ENCODE results near the gene RCSD1.

RCSD1 gene

DNA sequence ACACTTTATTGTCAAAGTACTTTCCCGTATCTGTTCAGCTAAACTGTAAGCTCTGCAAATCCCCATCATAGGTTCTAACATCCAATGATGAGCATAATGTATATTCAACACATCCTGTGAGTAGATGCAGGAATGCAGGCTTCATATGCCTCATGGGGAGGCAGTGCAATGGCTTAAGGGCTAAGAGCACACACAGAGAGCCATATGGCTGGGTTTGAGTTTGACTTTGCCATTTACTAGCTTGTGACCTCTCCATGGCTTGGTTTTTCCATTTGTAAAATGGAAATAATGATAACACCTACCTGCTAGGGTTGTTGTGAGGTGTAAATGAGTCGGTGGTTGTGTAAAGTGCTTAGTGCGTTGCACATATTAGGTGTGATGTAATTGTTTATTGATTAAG lies 13.4 kb downstream of the RCSD1 start:
- DNase-seq (ENCODE audit: low read depth): no peak

DNA sequence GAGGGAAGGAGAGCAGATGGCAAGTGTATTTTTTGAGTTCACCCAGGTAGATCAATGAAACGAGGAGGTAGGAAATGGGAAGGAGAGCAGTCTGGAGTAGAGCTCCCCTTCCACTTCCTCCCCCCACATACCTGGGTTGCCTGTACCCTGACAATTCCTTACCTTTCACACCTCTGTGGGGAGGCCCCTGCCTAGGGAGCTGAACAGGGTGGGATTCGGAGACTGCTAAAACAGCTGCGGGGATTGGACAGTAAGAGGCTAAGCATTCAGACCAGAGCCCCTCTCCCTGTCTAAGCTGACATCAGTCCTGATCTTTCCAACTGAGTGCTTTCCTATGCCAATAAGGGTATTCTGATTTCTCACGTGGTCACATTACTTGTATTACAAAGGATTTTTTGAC lies 14.5 kb downstream of the RCSD1 start:
- DNase-seq (ENCODE audit: low read depth): no peak

DNA sequence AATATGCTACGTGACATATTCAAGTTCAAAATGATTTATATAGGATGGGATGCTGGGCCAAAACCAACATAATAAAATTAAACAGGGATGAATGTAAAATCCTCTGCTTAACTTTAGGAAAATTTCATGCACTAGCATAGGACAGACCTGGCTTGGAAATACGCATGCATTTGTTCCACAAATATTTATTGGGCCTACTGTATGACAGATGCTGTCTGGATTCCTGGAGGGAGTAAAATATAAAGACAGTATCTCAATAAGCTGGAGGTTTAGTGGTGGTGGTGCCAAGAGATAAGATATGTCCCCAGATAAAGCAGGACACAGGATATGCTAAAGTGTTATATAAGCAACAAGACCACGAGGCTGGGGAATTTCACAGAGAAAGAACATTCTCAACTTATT lies 15.1 kb downstream of the RCSD1 start:
- DNase-seq (ENCODE audit: low read depth): no peak

DNA sequence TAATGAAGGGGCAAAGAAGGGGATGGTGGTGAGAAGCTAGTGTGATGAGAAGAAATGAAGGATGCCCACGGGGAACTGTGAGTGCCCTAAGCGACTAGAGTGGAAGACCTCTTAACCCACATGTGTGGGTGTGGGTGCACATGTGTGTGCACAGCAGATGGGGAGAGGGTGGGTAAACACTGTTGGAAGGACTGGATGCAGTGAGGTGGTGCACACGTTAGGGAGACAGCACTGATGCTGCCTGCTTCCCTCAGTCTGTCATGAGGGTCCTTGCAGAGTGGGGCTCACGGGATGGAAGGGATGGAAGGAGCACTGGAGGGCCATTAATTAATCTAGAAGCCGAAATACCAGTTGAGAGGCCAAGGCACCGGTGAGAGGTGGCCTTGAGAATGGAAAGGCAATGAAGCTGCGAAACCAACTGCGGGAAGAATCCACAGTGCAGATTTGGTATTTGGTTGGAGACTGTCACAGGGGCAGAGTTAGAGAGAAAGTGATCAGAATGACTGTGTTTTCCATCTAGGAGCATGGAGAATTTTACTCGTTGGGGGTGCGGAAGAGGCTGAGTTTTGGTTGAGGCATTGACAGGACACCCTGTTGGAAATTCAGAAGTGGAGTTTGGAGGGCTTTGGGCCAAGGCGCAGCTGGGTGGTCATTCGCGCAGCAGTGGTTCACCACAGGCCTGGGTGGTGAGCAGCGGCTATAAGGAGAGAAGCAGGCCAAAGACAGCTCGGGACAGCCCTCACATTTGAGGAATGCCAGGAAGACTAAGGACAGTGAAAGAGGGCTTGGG lies 15.8 kb downstream of the RCSD1 start:
- no peak for DNase-seq (ENCODE audit: low read depth)

DNA sequence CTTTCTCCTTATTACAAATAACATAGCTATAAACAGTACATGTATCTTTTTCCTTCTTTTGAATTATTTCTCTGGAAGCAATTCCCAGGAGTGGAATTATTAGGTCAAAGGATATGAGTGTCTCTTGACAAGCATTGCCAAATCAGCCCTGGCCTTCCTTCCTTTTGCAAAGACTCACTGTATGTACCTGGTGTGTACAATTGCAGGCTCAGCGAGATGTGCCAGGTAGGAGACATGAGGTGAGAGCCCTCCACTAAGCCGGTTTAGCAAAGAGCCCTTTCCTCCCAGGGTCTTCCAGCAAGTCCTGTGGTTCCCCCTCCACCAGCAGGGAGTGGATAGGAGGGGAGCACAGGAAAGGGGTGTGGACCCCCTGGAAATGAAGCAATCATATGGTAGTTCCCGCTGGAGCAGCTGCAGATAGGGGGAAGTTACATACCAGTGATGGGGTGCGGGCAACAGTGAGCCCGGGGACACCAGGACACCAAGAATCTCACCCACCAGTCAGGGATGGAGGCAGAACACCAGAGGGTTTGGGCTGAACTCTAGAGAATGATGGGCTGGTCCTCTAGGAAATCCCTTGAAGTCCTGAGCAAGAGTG lies 18.3 kb downstream of the RCSD1 start:
- DNase-seq (ENCODE audit: low read depth): no peak

DNA sequence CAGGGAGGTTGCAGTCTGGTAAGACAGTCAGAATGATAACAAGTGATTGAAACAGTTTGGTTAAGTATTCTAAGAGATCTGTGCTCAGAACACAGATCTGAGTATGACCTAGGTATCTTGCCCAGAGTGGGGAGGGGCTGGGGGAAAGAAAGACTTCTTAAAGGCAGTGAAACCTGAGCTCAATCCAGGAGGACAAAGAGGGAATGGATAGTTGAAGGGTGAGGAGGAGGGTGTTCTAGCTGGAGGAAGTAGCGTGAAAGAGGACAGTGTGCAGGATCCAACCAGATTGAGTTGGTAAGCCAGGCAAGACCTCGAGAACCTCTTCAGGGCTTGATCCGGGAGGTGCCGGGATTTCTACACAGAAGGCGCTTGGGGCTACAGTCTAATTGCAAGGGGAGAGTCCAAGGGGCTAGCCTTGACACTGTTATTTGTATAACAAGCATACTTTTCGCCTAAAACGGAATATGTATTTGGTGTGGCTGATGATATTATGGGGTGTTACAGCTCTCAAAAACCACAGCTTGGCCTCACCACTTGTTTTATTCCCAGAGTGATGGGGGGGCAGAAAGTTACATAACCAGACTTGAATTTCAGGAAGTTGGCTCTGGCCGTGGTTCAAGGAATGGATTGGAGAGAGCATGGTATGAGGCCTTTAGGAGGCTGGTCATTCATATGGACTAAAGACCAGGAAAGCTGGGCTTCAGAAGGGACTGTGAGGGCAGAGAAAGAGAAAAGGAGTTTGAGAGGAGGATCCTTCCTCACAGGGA lies 19.1 kb downstream of the RCSD1 start:
- no peak for DNase-seq (ENCODE audit: low read depth)

DNA sequence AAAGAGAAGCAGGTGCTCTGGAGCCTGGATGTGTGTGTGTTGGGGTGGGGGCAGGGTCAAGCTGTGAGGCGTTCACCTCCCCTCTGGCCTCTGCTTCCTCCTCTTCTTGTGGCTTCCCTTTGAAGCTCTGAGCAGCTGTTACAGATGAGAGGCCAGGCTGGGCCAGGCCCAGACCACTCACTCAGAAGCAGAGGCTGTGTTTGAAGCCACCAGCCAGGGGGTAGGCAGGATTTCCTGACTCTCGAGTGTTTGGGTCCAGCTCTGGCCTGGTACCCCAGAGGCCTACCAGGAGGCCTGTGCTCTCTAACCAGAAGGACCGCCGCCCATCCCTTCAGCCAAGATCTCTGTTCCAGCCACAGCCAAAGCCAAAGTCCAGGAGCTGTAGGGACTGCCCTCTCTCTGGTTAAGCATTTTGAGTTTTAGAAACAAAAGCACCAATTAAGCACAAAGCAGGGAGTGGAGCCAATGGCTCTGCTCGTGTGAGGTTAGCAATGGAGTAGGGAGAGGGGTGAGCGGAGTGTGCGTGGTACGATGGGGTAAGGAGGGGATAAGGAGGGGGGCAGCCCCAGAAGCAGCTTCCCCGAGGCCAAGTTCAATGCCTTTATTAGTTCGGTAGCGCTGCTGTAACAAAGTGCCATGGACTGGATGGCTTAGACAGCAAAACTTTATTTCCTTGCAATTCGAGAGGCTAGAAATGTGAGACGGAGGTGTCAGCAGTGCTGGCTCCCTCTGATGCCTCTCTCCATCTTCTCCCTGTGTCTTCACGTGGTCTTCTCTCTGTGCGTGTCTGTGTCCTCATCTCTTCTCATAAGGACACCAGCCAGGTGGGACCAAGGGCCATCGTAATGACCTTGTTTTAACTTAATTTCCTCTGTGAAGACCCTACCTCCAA lies 20.5 kb downstream of the RCSD1 start:
- no peak for DNase-seq (ENCODE audit: low read depth)

DNA sequence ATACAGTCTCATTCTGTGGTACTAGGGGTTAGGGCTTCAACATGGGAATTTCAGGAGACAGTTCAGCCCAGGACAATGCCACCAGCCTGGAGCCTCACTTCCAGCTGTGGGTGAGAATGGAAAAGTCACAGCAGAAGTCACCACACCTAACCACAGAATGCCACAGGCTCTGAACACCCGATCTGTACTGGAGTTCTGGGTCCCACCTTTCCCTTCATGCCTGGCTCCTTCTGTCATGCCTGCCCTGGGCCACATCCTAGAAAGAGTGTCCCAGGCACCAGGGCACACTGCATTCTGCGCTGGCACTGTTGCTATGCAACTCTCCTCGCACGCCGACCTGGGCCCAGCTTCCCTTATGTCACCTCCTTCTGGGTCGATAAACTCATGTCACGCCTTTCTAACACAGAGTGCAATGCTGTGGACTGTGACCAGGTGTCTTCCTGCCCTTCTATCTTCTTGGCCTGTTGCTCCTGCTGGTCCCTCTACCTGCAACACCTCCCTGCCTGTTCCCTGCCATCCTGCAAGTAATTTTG lies 21.2 kb downstream of the RCSD1 start:
- no peak for DNase-seq (ENCODE audit: low read depth)

DNA sequence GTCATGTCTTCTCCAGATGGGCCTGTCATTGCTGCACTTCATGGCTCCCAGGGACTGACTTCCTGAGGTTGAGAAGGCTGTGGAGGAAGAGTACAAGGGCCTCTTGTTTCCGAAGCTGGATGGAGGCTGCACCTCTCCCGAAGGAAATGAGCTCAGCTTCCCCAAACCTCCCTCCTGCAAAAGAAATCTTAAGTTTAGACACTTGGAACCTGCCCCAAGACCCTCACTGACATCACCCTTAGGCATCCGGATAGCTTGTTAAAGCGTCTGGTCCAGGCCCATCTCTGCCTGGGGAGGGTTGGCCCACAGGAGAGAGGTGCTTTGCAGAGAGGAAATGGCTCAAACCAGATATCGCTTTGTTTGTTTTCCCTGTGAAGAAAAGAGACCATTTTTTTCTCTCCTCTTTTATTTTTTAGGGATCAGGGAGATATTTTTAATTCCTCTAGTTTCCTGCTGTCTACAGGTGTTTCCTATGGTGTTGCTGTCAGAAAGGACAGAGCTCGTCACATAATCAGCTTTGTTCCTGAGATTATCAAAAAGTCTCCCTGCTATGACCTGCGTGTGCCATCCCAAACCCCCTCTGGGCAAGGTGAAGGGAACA lies 25.0 kb downstream of the RCSD1 start:
- no peak for DNase-seq (ENCODE audit: low read depth)

DNA sequence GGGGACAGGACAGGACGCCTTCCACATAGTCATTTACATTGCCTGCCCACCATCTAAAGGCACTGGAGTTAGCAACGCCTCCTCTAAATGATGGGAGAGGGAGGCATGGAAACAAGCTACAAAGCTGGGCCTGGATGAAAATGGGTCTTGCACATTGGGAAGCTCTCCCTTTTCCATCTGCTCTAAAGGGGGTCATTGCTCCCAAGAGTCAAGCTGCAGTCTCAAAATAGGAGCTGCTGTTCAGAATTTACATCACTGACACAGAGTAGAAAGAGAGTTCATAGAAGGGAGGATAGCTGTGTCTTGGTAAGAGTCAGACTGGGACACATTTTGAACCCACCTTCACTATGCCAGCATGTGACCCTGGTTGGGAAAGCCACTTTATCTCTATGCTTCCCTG lies 26.6 kb downstream of the RCSD1 start:
- no peak for DNase-seq (ENCODE audit: low read depth)

DNA sequence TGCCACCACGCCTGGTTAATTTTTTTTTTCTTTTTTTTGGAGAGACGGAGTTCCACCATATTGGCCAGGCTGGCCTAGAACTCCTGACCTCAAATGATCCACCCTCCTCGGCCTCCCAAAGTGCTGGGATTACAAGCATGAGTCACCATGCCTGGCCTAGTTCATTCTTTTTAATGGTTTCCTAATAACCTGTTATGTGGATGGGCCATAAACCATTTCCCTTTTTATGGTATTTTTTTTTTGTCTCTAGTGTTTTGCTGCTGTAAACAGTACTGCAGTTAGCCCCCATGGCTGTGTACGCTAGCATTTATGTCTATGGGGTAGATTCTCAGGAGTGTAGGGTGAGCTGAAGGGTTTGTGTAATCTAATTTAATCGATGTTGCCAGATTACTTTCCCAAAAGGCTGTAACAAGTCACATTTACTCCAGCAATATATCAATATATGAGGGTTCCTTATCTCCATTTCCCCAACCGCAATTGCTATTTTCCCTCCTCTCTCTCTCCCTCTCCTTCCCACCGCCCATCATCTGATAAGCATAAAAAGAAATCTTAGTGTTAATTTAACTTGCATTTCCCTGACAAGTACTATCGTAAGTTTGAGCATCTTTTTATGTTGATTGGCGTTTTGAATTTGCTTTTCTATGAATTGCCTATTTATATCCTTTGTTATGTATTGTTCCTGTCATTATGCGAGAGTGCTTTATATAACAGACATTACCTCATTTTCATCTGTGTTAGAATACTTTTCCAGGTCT lies 28.7 kb downstream of the RCSD1 start:
- no peak for DNase-seq (ENCODE audit: low read depth)

DNA sequence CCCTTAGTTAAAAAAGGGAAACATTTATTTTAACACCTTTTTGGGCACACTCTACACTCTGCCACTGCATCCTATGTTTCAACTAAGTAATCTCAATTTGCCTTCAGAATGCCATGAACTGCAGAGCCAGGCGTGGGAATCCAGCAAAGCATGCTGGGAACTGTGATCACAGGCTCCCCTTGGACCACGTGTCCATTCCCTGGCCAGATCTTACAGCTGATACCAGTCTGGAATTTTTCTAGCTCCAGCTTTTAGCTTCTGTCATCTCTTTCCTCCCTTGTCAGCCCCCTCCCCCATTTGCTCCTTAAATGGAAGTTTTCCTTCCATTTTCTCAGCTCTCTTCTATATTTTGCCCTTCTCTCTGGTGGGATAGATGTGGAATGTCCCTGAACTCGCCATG lies 29.4 kb downstream of the RCSD1 start:
- no peak for DNase-seq (ENCODE audit: low read depth)

DNA sequence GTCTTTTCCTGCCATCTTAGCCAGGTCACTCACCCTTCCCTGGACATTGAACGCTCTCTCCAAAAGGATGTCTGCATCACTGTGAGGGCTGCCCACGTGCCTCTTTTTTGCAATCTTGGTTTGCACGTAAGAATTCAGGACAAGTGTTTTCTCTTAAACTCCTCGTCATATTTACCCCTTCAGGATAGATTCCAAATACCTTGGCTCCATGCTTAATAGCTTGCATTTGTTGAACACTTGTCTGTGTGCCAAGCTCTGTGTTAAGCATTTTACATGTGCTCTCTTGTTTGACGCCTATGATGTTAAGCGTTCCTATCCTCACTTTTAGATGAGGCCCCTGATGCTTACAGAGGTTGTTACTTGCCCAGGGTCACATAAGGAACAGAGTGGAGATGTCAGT lies 29.8 kb downstream of the RCSD1 start:
- no peak for DNase-seq (ENCODE audit: low read depth)

DNA sequence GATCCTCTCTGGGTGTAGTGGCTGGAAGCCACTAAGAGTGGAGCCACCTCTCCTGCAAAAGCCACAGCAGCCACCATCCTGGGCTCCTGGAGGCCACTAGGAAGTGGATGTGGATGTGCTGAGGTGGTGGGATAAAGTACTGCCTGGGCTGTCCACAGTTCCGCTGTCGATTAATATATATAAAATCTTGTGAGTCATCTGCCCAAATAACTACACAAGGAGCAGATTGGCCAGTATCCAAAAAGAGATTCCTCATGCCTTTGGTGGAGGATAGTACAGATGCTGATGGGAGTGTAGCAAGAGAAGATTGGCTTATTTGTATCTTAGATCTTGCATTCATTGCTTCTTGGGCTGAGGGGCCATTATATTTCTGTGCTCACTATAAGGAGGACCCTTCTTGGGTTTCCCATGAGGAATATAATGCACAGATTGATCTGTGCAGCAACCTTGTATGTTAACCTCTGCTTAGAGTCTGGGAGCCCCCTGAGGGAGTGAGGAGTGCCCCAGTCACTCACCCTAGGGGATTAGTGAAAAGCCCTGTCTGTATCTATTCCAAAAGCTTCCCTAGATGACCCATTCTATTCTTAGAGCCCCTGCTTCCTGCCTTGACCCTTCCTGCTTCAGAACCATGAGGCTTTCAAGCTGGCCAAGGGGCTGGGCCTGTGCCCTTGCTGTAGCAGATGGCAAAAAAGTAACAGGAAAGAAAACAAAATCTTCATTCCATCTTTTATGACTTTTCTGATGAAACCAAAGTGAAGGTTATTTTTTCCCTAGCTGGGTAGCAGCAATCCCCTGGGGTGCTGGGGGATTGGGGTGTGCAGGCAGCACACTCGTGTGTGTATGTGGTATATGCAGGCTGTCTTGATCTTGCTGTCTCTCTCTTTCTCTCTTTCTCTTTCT lies 31.7 kb downstream of the RCSD1 start:
- peak; percentile 84 for DNase-seq (ENCODE audit: low read depth)

DNA sequence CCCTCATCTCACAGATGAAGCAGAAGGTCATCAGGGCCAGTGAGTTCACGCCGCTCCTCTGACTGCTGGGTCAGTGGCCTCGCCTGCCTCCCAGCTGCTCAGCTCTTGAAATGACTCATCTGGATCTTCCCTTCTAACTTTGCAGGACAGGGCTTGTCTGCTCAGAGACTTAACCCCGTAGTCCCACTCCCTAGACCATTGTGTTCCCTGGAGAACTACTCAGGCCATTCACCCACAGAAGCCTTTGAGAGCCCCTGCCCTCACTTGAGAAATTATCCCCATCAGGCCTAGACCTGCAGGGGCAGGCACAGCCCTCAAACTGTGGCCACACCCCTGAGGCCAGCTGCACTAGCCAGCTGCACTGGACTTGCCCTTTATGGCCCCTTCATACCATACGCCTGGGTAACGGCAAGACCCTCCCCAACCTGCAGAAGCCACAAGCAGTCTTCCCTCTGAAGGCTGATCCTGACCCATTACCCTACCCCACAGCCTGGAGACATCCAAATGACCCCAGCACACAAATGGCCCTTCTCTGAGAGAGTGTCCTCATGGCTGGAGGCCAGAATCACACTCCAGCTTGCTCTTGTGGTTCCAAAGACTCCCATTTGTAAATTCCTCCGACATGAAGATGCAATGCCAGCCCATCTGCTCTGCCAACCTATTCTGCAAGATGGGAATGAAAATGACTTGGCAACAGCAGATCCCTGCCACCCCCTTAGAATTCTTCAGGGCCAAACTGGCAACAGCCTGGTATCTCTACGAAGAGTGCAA lies 33.2 kb downstream of the RCSD1 start:
- peak; percentile 69 for DNase-seq (ENCODE audit: low read depth)

DNA sequence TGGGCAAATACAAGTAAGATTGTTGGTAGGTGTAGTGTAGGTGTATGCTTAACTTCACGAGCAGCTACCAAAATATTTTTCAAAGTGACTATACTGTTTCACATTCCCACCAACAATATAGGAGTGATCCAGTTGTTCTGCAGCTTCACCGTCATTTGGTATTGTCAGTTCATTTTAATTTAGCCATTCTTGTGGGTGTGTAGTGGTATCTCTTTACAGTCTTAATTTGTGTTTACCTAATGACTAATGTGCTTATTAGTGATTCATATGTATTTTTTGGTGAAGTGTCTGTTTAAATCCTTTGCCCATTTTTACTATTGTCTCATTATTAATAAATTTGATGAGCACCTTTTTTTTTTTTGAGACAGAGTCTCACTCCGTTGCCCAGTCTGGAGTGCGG lies 35.4 kb downstream of the RCSD1 start:
- DNase-seq (ENCODE audit: low read depth): no peak

DNA sequence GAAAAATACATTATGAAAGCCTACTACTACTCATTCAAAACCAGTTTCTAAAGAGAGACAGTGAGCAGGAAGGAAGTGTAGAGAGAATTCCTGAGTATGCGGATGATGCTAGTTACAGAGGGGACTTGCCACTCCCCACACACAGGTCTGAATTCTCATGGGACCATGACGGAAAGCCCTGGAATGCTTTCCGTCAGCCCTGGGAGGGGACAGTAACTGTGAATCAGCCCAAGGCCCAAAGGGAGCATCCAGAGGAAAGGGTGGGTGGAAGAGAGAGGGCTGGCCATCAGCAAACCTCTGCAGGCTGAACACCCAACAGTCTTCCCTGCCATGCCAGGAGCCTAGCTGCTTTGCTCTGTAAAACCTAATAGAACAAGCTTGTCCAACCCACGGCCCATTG lies 36.4 kb downstream of the RCSD1 start:
- DNase-seq (ENCODE audit: low read depth): peak; percentile 77

DNA sequence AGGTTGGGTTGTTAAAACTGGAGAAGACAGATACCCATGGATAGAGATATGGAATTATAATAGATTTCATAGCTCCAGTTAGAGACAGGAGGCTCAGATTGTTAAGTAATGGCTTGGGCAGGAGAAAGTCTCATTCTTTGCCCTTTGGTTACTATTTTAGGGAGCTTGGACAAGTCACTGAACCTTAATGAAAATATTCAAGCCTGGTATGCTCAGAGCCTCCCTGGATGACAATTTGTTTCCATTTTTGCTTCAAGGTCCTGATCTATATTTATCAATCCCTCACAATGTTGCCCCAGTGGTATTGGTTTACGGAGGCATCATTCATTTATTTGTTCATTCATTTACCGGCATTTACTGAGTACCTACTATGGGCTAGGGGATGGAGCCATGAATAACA lies 37.5 kb downstream of the RCSD1 start:
- DNase-seq (ENCODE audit: low read depth): no peak

DNA sequence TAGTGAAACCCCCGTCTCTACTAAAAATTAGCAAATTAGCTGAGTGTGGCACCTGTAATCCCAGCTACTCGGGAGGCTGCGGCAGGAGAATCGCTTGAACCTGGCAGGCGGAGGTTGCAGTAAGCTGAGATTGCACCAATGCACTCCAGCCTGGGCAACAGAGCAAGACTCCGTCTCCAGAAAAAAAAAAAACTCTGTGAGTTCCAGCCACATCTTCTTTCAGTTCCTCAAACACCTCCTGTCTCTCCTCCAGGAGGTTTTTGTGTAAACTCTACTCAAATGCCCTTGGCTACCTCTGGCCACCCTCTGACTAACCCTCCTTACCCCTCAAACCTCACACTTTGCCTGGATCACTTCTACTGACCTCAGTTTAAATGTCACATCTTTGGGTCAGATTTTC lies 38.1 kb downstream of the RCSD1 start:
- DNase-seq (ENCODE audit: low read depth): no peak

Data from HS-27A (cell line).